GM21576 (cell line): ENCODE data around the gene OPA1.

Experiments
- ATAC-seq: cut with Tn5 transposase; IDR thresholded peaks from one replicate; pipeline ENCODE4 v1.9.1; 2021; ENCODE audit warnings: mild to moderate bottlenecking, moderate library complexity; ENCODE audit not compliant: unreplicated experiment

OPA1 gene

GRCh38 chr3:193701953-193702635, 109.1 kb downstream of the OPA1 start:
- ATAC-seq: peak; percentile 58

DNA sequence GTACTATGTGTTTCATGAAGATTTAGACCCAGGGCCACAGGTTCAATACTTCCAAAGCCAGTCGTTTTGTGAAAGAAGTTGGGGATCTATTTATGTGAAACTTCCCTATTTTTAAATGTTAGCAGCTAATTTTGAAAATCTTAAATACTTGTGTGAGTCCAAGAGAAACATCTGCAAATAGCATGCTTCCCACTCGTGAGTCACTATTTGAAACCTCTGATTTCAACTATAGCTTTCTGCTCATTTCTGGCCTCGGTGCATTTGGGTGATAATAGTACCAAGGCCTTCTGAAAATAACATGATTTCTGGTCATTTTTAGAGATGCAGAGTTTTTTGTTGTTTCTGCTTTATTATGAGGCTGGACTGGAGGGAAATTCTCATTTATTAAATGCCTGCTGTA, 110.0 kb downstream of the OPA1 start:
- no peak for ATAC-seq

GRCh38 chr3:193704431-193704830, 111.4 kb downstream of the OPA1 start:
- no peak for ATAC-seq

- no peak for ATAC-seq
Measured at GRCh38 chr3:193708270-193708669, 115.3 kb downstream of the OPA1 start.

DNA sequence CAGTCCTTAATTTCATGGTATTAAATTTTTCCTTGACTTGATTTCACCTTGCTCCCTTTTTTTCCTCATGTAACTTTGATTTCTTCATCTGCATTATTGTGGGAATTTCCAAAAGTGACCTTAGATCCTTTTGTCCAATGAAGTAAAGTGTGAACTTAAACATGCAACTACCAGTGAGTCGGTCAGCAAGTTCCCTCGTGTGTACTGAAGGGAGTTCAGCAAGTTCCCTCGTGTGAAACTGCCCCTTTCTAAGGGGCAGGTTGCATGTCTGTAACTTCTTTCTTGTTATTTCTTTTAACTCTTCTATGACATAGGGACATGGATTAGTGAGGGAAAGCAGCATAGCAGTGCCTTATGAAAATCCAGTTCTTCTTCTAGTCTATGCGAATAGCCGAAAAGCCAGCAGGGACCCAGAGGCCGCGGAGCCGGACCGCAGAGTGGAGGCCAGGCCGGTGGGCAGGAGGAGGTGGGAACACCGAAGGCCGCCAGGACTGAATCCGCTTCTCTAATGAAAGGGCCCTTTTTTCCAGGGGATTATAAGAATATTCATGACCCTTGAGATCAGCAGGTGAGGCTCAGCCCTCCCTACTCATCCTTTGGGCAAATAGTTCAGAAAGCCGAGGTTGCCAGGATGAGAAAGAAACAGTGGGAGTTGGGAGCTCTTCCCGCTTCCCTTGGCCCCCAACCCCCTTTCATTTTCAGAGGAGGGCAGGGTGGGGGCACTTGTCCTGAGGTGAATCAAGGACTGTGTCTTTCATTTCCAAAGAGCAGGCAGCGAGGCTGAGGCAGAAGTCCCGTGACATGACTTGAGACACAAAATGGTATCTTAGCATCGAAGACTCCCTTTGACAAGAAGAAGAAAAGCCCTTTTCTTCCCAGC, 117.5 kb downstream of the OPA1 start:
- ATAC-seq: no peak

DNA sequence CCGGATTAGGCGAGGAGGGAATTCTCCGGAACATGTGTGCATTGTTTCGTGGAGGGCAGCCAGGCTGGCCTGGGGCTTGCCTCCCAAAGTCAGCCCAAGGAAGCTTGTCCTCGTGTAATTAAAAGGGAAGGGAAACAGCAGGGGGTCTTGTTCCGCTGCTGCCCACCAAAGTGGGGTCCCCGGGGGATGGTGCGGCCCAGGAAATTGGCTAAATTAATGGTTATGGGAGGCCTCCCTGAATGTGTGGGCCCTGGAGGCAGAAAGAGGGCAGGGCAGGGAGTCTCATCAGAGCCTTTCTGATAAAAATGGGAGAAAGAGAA, 118.1 kb downstream of the OPA1 start:
- no peak for ATAC-seq

- ATAC-seq: no peak
Measured at GRCh38 chr3:193711523-193711963, 118.5 kb downstream of the OPA1 start.

DNA sequence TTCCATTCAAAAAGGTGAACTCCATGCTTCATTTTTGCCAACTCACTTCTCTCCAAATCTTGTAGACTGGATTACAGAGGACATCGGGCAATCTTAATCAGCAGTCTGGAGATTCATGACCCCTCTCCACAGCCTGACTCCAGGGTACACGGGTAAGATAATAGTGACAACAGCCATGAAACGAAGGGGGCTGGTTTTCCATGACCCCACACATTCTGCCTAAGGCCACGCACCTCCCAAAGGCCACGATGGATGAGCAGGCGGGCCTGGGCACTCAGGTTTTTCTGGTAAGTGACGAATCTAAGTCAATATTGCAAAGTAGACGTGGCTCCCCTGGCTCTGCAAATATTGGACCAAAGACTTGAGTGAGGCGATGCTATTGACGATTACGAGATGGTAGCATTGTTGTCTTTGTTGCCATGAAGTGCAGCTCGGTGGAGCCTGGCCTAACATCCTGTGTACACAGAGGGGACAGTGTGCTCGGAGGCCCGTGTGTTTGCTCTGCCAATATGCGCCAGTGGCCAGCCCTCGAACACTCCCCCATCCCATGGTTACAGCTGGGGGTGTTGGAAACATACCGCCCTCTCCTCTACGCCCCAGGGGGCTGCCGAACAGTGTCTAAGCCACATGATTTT, 119.1 kb downstream of the OPA1 start:
- no peak for ATAC-seq

GRCh38 chr3:193712938-193713337, 119.9 kb downstream of the OPA1 start:
- ATAC-seq: no peak

GRCh38 chr3:193714523-193715137, 121.6 kb downstream of the OPA1 start:
- no peak for ATAC-seq

DNA sequence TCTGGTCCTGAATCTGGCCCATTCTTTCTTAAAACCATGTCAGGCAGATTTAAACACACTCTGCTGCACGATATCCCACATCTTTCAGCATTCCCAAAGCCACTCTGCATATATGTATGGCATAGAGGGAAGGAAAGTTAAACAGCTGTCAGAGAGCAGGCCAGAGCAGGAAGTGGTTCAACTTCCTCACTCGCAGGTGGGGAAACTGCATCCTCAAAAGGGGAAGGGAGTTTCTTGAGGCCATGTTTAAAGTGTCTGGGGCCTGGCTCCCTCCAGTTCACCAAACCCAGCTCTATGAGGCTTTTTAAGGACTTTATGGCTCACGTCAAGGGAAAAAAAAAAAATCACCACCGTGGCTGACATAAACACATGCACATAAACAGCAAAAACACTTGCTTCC, 123.1 kb downstream of the OPA1 start:
- ATAC-seq: no peak

- ATAC-seq: no peak
Measured at GRCh38 chr3:193719735-193720134, 126.7 kb downstream of the OPA1 start.

GRCh38 chr3:193720169-193720568, 127.2 kb downstream of the OPA1 start:
- ATAC-seq: no peak

DNA sequence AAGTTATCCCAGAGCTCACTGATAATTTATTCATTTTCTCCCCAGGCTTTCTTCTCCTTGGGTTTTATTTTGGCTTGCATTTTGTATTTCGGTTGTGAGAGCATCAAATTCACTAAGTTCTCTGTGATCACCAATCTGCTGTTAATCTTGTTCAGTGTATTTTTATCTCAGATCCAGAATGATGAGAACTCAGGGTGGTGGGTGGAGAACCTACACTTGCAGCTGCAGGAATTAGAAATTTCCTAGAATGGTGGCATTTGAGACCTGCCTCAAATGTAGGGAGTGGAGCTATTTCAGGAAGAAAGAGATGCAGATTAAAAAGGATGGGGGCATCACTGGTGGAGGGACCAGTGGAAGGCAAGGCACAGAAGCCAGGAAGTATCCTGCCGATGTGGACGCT, 129.6 kb downstream of the OPA1 start:
- no peak for ATAC-seq

GRCh38 chr3:193727089-193727488, 134.1 kb downstream of the OPA1 start:
- ATAC-seq: no peak

DNA sequence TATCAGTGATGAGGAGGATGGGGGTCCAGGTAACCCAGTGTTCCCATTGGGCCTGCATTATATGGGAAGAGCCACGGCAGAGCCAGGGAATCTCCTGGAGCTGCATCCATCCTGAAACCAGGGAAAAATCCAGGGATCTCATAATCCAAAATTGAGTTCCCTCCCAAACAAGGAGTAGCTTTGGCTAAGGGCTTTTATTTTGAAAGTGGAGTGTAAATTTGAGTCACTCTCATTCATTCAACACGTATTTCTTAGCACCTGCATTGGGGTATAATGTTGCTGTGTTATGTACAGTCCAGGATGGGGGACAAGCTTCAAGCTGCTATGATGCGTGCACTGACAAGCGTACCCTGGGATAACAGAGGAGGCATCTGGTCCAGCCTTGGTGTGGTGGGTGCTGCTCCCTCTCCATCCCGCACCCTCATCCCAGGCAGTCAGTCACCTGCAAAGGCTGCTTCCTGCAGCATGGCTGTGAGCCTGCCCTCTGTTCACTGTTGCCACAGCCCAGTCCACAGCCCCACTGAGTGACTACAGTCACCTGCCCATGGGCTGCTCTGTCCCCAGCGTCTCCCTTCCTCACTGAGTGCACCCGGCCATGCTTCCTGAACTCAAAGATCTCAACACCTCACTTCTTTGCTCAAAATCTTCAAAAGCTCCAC, 135.6 kb downstream of the OPA1 start:
- no peak for ATAC-seq

DNA sequence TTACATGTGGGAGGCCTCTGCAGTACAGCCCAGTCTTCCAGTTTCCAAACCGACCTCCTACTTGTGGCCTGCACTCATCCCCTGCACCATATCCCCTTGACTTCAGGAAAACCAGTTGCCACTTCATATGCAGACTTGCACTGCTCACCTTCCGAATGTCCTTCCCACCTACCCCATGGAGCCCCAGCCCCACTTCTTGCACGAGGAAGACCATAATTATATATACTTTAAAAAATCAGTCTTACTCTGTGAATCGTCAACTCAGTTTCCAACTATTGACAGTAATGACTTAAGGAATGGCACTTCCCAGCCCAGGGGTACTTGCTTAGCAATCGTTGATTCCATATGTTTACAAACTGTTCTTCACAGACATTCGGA, 136.1 kb downstream of the OPA1 start:
- ATAC-seq: no peak

GRCh38 chr3:193729601-193730000, 136.6 kb downstream of the OPA1 start:
- no peak for ATAC-seq

- ATAC-seq: no peak
Measured at GRCh38 chr3:193730511-193730910, 137.5 kb downstream of the OPA1 start.

GRCh38 chr3:193730976-193731375, 138.0 kb downstream of the OPA1 start:
- ATAC-seq: no peak

GRCh38 chr3:193731656-193732055, 138.6 kb downstream of the OPA1 start:
- no peak for ATAC-seq
